ENCODE data around the gene SEL1L3. TPM values are rescaled to one million over a fixed set of nuclear protein-coding genes. Genes with fewer than 3 reads are reported as not detected.

The SEL1L3 gene
- total and polyA plus RNA-seq, 2 donors (not counting 1 experiment from before 2014, with no cell fraction given), result 13.2 to 56.3 TPM

DNA sequence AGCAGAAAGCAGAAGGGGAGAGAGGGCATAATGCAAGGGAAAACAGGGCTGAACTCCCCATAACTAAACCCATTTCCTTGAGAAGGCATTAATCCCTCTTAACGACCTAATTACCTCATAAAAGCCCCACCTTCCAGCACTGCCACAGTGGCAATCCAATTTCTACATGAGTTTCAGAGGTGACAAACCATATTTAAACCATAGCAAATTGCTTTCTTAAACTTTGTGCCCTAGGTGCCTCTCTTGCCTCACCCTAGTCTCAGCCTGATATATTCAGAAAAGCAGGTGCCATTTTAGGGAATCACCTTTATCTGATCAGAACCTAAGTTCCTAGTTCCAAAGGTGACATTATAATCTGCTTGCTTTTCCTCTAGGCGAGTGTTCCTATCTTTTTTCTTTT lies 158.3 kb downstream of the SEL1L3 start:
- Histone ChIP-seq H2AFZ (ENCODE audit: low read length) (no peak overlapping the region), H3K79me2 (ENCODE audit: control insufficient read depth, insufficient read depth, low read length) (no peaks in the 10 kb centered on the region), H3K4me1 (ENCODE audit: control insufficient read depth, extremely low read depth, insufficient read depth, low read length) (no peaks in the 10 kb centered on the region), H3K27me3 (ENCODE audit: control insufficient read depth, insufficient read depth, low read length) (no peaks in the 10 kb centered on the region), H3K9ac (ENCODE audit: insufficient read depth, low read length) (no peak overlapping the region), H3K36me3 (ENCODE audit: control insufficient read depth, insufficient read depth, low read length) (no peaks in the 10 kb centered on the region), H3K4me3 (replicated peaks in 1 of 4; ENCODE audit: control extremely low read depth in 1 of 4, insufficient read depth in 1 of 4, low read depth in 3 of 4, low read length in 4 of 4) (no peak overlapping the region), H4K20me1 (ENCODE audit: control insufficient read depth, extremely low read depth, insufficient read depth, low read length) (no peaks in the 10 kb centered on the region), H3K9me3 (ENCODE audit: control insufficient read depth, insufficient read depth, low read depth, low read length) (no peaks in the 10 kb centered on the region), H3K27ac (ENCODE audit: insufficient read depth, low read length) (no peak overlapping the region), H3K4me2 (ENCODE audit: extremely low read depth, insufficient read depth, low read length) (no peak overlapping the region)
- DNase-seq (ENCODE audit: low read depth in 2 of 2), result no peak
- TF ChIP-seq, protein P1, sequence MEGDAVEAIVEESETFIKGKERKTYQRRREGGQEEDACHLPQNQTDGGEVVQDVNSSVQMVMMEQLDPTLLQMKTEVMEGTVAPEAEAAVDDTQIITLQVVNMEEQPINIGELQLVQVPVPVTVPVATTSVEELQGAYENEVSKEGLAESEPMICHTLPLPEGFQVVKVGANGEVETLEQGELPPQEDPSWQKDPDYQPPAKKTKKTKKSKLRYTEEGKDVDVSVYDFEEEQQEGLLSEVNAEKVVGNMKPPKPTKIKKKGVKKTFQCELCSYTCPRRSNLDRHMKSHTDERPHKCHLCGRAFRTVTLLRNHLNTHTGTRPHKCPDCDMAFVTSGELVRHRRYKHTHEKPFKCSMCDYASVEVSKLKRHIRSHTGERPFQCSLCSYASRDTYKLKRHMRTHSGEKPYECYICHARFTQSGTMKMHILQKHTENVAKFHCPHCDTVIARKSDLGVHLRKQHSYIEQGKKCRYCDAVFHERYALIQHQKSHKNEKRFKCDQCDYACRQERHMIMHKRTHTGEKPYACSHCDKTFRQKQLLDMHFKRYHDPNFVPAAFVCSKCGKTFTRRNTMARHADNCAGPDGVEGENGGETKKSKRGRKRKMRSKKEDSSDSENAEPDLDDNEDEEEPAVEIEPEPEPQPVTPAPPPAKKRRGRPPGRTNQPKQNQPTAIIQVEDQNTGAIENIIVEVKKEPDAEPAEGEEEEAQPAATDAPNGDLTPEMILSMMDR (conservative IDR thresholded peaks at IDR 0.05 in 1 of 2, IDR thresholded peaks at IDR 0.05 in 1 of 2; ENCODE audit: low read depth in 1 of 2, low read length in 2 of 2), result no peak
- TF ChIP-seq EZH2 (IDR thresholded peaks at IDR 0.05; ENCODE audit: low read length, missing control alignments), result no peak

- Histone ChIP-seq H3K4me3 (replicated peaks in 1 of 4; ENCODE audit: control extremely low read depth in 1 of 4, insufficient read depth in 1 of 4, low read depth in 3 of 4, low read length in 4 of 4) (no peak overlapping the region), H3K4me2 (ENCODE audit: extremely low read depth, insufficient read depth, low read length) (no peak overlapping the region), H3K79me2 (ENCODE audit: control insufficient read depth, insufficient read depth, low read length) (no peaks in the 10 kb centered on the region), H3K36me3 (ENCODE audit: control insufficient read depth, insufficient read depth, low read length) (no peaks in the 10 kb centered on the region), H4K20me1 (ENCODE audit: control insufficient read depth, extremely low read depth, insufficient read depth, low read length) (no peaks in the 10 kb centered on the region), H3K9me3 (ENCODE audit: control insufficient read depth, insufficient read depth, low read depth, low read length) (no peaks in the 10 kb centered on the region), H3K4me1 (ENCODE audit: control insufficient read depth, extremely low read depth, insufficient read depth, low read length) (no peaks in the 10 kb centered on the region), H2AFZ (ENCODE audit: low read length) (no peak overlapping the region), H3K27ac (ENCODE audit: insufficient read depth, low read length) (no peak overlapping the region), H3K9ac (ENCODE audit: insufficient read depth, low read length) (no peak overlapping the region), H3K27me3 (ENCODE audit: control insufficient read depth, insufficient read depth, low read length) (no peaks in the 10 kb centered on the region)
- TF ChIP-seq EZH2 (IDR thresholded peaks at IDR 0.05; ENCODE audit: low read length, missing control alignments), result no peak
- TF ChIP-seq, protein P1 (conservative IDR thresholded peaks at IDR 0.05 in 1 of 2, IDR thresholded peaks at IDR 0.05 in 1 of 2; ENCODE audit: low read depth in 1 of 2, low read length in 2 of 2), result no peak
- peak in 1 of 2 donors; percentile 27 for DNase-seq (ENCODE audit: low read depth in 2 of 2)
Measured at GRCh38 chr4:25703731-25704388, 158.9 kb downstream of the SEL1L3 start.

DNA sequence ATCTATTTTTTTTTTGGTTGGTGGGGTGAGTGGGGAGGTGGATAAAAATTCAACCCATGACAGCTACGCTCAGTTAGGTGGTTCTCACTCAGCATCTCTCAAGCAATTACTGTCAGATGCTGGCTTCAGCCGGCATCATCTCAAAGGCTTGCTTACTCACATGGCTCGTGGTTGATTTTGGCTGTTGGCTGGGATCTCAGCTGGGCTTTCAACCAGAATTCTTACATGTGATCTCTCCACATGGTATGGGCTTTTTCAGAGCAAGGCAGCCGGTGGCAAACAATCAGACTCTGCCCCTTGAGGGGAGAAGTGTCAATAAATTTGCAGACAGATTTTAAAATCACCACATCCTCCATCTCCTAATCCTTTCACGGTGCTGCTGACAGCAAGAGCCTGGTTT lies 159.9 kb downstream of the SEL1L3 start:
- Histone ChIP-seq H3K27me3 (ENCODE audit: control insufficient read depth, insufficient read depth, low read length) (no peaks in the 10 kb centered on the region), H2AFZ (ENCODE audit: low read length) (no peak overlapping the region), H3K9me3 (ENCODE audit: control insufficient read depth, insufficient read depth, low read depth, low read length) (no peaks in the 10 kb centered on the region), H3K9ac (ENCODE audit: insufficient read depth, low read length) (no peak overlapping the region), H4K20me1 (ENCODE audit: control insufficient read depth, extremely low read depth, insufficient read depth, low read length) (no peaks in the 10 kb centered on the region), H3K4me2 (ENCODE audit: extremely low read depth, insufficient read depth, low read length) (no peak overlapping the region), H3K4me3 (replicated peaks in 1 of 4; ENCODE audit: control extremely low read depth in 1 of 4, insufficient read depth in 1 of 4, low read depth in 3 of 4, low read length in 4 of 4) (no peak overlapping the region), H3K36me3 (ENCODE audit: control insufficient read depth, insufficient read depth, low read length) (no peaks in the 10 kb centered on the region), H3K79me2 (ENCODE audit: control insufficient read depth, insufficient read depth, low read length) (no peaks in the 10 kb centered on the region), H3K4me1 (ENCODE audit: control insufficient read depth, extremely low read depth, insufficient read depth, low read length) (no peaks in the 10 kb centered on the region), H3K27ac (ENCODE audit: insufficient read depth, low read length) (no peak overlapping the region)
- peak; percentile 19 to 80 for DNase-seq (ENCODE audit: low read depth in 2 of 2)
- TF ChIP-seq, protein P1 (conservative IDR thresholded peaks at IDR 0.05 in 1 of 2, IDR thresholded peaks at IDR 0.05 in 1 of 2; ENCODE audit: low read depth in 1 of 2, low read length in 2 of 2), result peak in 1 of 2 donors; percentile 19
- no peak for TF ChIP-seq EZH2 (IDR thresholded peaks at IDR 0.05; ENCODE audit: low read length, missing control alignments)
